Mesodermal cell (in vitro differentiated cells): Measurements from ENCODE around the gene RNF13.
A peak's percentile ranks its signal among the peaks of the same experiment; 100 is the strongest.

Experiments used
- H3K27ac ChIP-seq: 2 replicates; pipeline ENCODE4 v1.7.0; 2013; ENCODE audit warnings: mild to moderate bottlenecking, low read depth, low read length, moderate library complexity; ENCODE audit not compliant: severe bottlenecking
- H3K36me3 ChIP-seq: 2 replicates; pipeline ENCODE4 v1.7.1; 2013; ENCODE audit warnings: mild to moderate bottlenecking, low read length, moderate library complexity; ENCODE audit not compliant: control insufficient read depth, insufficient read depth
- H3K4me1 ChIP-seq: one replicate; pipeline ENCODE4 v1.7.1; 2013; ENCODE audit warnings: mild to moderate bottlenecking, low read length; ENCODE audit not compliant: insufficient read depth, control insufficient read depth, poor library complexity, severe bottlenecking
- H3K4me3 ChIP-seq: 2 replicates; pipeline ENCODE4 v1.7.0; 2013; ENCODE audit warnings: low read length, control low read depth, mild to moderate bottlenecking; ENCODE audit not compliant: insufficient read depth, poor library complexity, severe bottlenecking; ENCODE audit errors: extremely low read depth
- H3K9me3 ChIP-seq: 2 replicates; pipeline ENCODE4 v1.7.1; 2013; ENCODE audit warnings: mild to moderate bottlenecking, low read length, moderate library complexity; ENCODE audit not compliant: control insufficient read depth
- WGBS, 2 experiments: methylation state at CpG; one replicate each; pipeline ENCODE4 v1.1.5; 2013; ENCODE audit warnings: missing lambda C conversion rate in 2 of 2; ENCODE audit not compliant: insufficient coverage in 2 of 2; 5-methylcytosine and 5-hydroxymethylcytosine counted together

The RNF13 gene

DNA sequence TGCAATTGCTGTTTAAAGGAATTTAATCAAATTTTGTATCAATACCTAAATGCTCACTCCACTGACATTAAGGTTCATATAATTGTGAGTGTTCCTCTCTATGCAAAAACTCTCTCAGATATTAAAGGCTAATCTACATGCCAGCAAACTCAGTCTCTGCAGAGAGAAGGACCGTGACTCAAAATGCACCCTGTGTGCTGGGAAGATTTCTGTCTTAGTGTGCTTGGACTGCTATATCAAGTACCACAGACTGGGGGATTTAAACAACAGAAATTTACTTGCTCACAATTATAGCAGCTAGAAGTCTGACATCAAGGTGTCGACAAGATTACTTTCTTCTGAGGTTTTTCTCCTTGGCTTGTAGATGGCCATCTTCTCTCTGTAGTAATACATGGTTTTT is 176.3 kb downstream of the RNF13 start:
- Histone ChIP-seq H3K36me3 (no peaks in the 10 kb centered on the region), H3K9me3 (no peaks in the 10 kb centered on the region), H3K27ac (no peak overlapping the region), H3K4me3 (no peak overlapping the region), H3K4me1 (no peaks in the 10 kb centered on the region)
- 0 to 67% methylated on average over 1 of the region's 2 CpGs for WGBS, 2 experiments

DNA sequence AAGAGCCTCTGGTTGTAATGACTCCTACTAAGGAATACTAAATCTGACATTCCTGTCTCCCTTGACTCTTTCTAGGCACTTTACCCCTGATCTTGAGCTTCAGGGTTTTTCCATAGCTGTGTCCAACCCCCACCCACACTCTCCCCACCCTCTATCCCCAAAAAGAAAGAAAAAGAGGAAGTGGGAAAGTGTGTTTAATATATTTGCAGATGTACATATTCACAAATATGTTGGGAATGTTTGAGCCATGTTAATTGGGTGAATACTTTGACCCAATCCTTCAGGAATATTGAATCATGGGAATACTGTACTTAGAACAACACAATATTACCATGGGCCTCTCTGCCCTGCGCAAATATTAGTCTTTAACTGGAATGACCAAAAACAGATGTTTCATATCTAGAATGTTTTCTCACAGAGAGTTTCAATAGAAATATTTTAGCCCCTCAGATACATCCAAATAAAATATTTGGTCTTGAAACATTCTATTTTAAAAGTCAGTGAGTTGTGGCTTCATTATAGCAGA is 177.5 kb downstream of the RNF13 start:
- Histone ChIP-seq H3K9me3 (peaks cover 8% of the 10 kb centered on the region), H3K36me3 (no peaks in the 10 kb centered on the region), H3K27ac (no peak overlapping the region), H3K4me1 (no peaks in the 10 kb centered on the region), H3K4me3 (no peak overlapping the region)
- WGBS, 2 experiments = no CpG with 5 or more reads among the region's 1 CpG

- H3K9me3 ChIP-seq = peaks cover 8% of the 10 kb centered on the region
- no peaks in the 10 kb centered on the region for H3K4me1 ChIP-seq
- no CpG with 5 or more reads among the region's 4 CpGs for WGBS, 2 experiments
- no peak overlapping the region for H3K4me3 ChIP-seq
- no peak overlapping the region for H3K27ac ChIP-seq
- no peaks in the 10 kb centered on the region for H3K36me3 ChIP-seq
Observed at GRCh38 chr3:149992416-149993058, 179.5 kb downstream of the RNF13 start.

DNA sequence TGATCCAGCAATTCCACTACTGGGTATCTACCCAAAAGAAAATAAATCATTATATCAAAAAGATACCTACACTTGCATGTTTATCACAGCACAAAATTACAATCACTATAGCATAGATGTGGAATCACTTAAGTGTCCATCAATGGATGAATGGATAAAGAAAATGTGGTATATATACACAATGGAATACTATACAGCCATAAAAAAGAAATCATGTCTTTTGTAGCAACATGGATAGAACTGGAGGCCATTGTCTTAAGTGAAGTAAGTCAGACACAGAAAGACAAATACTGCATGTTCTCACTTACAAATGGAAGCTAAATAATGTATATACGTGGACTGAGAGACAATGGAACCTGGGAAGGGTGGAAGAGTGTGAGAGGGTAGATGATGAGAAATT is 185.9 kb downstream of the RNF13 start:
- no peaks in the 10 kb centered on the region for H3K36me3 ChIP-seq
- H3K9me3 ChIP-seq = peaks cover 10% of the 10 kb centered on the region
- no peaks in the 10 kb centered on the region for H3K4me1 ChIP-seq
- no peak overlapping the region for H3K4me3 ChIP-seq
- no peak overlapping the region for H3K27ac ChIP-seq
- WGBS, 2 experiments = no CpG with 5 or more reads among the region's 1 CpG

DNA sequence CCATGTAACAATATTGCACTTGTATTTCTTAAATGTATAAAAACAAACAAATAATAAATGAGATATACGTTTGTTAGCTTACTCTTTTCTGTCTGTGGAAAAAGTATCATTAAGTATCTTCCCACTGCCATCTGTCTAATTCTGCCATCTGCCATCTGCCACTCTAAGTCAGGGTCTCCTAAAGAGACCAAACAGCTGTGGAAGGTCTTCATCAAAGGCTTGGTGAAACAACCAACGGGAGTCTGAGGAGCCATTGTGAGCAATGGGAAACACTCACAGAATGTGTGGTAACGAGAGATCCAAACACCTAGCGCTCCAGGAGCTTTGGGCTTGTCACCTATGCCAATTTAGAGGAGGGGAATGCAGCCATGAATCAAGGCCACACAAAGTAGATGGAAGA is 186.4 kb downstream of the RNF13 start:
- no peaks in the 10 kb centered on the region for H3K4me1 ChIP-seq
- no peak overlapping the region for H3K4me3 ChIP-seq
- H3K36me3 ChIP-seq = no peaks in the 10 kb centered on the region
- 98% methylated on average over 3 of the region's 4 CpGs for WGBS, 2 experiments
- peaks cover 10% of the 10 kb centered on the region for H3K9me3 ChIP-seq
- H3K27ac ChIP-seq = no peak overlapping the region

- Histone ChIP-seq H3K4me1 (peaks cover 5% of the 10 kb centered on the region), H3K4me3 (no peak overlapping the region), H3K9me3 (peaks cover 3% of the 10 kb centered on the region), H3K36me3 (no peaks in the 10 kb centered on the region), H3K27ac (no peak overlapping the region)
Observed at GRCh38 chr3:150000641-150001040, 187.6 kb downstream of the RNF13 start.

DNA sequence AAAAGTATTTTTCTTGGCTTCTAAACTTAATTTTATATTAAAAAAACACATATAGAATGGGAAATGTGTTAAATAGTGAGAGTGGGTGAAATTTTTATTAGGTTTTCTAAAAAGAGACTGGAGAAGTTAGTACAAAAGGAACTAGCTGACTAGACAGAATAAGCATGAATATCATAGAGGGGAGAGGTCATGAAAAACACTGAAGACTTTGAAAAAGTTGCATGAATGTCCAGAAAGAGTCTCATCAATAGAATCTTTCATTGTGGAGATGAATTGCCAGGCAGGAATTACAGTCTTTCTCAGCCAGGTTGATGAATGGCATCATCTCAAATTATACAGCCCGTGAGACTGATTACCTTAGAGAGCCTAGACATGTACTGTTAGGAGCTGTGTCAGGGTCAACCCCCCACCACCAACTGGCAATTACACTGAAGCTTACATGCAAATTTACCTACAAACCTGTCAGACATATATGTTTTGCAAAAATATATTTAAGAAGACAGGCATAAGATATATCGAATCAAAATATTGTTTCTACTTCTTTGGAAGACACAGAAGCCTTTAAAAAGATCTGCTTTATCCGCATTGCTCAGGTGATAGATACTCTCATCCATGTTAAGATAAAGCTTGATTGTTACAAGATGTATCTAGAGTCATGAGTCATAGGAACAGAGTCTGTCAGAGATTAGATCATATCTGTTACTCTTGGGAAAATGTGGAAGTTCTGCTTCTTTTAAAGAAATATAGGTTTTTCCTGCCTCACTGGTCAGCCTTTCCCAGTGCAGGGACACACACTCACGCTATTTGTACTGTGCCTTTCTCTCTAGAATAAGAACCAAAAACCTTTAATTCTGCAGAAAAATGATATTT is 192.5 kb downstream of the RNF13 start:
- Histone ChIP-seq H3K27ac (peak overlapping the region; percentile 68), H3K4me1 (peaks cover 17% of the 10 kb centered on the region), H3K9me3 (no peaks in the 10 kb centered on the region), H3K36me3 (no peaks in the 10 kb centered on the region), H3K4me3 (no peak overlapping the region)
- WGBS, 2 experiments = 100% methylated on average over 1 of the region's 4 CpGs; no CpG with 5 or more reads in 1 of the 2 experiments

- peaks cover 17% of the 10 kb centered on the region for H3K4me1 ChIP-seq
- H3K27ac ChIP-seq = peak overlapping the region; percentile 68
- no peak overlapping the region for H3K4me3 ChIP-seq
- H3K36me3 ChIP-seq = no peaks in the 10 kb centered on the region
- no peaks in the 10 kb centered on the region for H3K9me3 ChIP-seq
Observed at GRCh38 chr3:150006794-150007193, 193.8 kb downstream of the RNF13 start.
